Ovary (tissue), 9 donors: Measurements from ENCODE around the gene ANKDD1B. TPM values are rescaled to one million over a fixed set of nuclear protein-coding genes. Genes with fewer than 3 reads are reported as not detected.
A peak's percentile ranks its signal among the peaks of the same experiment; 100 is the strongest.
"Not testable (repeated sequence)": the region's sequence is repeated elsewhere in the genome, so short reads cannot be mapped to it uniquely, and the experiment has no call there.

Experiments used
- DNase-seq, 5 donors: peaks; one replicate each; pipeline ENCODE4 v3.0.0-alpha.2; 2019 to 2020
- H3K27ac ChIP-seq, 2 donors: fragments of 200-600 bp; one replicate each; pipeline versions ENCODE4 v1.5.1 to v1.8.0; 2019 to 2022
- H3K27me3 ChIP-seq: fragments of 200-600 bp; one replicate; pipeline ENCODE4 v1.8.0; 2022
- H3K36me3 ChIP-seq: fragments of 200-600 bp; sonication (generic); one replicate; pipeline ENCODE4 v1.5.1; 2019
- H3K4me1 ChIP-seq: one replicate; pipeline ENCODE4 v1.8.1; 2013; ENCODE audit warnings: mild to moderate bottlenecking, moderate library complexity; ENCODE audit not compliant: insufficient read depth
- H3K4me3 ChIP-seq: fragments of 200-600 bp; sonication (generic); one replicate; pipeline ENCODE4 v1.5.1; 2017
- H3K9me3 ChIP-seq, 2 donors: fragments of 200-600 bp in 1 of 2; sonication (generic) in 1 of 2; one replicate each; pipeline versions ENCODE4 v1.5.1 to v1.8.1; 2013 to 2019; ENCODE audit warnings: mild to moderate bottlenecking in 1 of 2, moderate library complexity in 1 of 2
- CTCF ChIP-seq, 3 donors: fragments of 450-650 bp in 2 of 3; fragments of 200-600 bp in 1 of 3; IDR thresholded peaks; one replicate each; pipeline versions ENCODE4 v1.5.1 to v1.8.0; 2016 to 2022; ENCODE audit warnings: antibody characterized with exemption in 3 of 3, mild to moderate bottlenecking in 1 of 3
- EP300 ChIP-seq: sonication (generic); formaldehyde crosslinking; IDR thresholded peaks from one replicate; pipeline ENCODE4 v1.6.1; 2017; ENCODE audit warnings: antibody characterized with exemption
- POLR2A ChIP-seq: fragments of 450-650 bp; IDR thresholded peaks from one replicate; pipeline ENCODE4 v1.6.1; 2017; ENCODE audit warnings: antibody characterized with exemption, mild to moderate bottlenecking, moderate library complexity
- WGBS, 3 donors: extraction: QIAGEN DNeasy Blood & Tissue Kit in 1 of 3; methylation state at CpG; one replicate each; pipeline versions ENCODE4 v1.1.5 to v1.1.7; 2013 to 2017; 5-methylcytosine and 5-hydroxymethylcytosine counted together
- intact Hi-C, 4 donors: fragments of 100-400 bp; cut with DNase I; formaldehyde crosslinking; loops; one replicate each; pipeline versions ENCODE4 v1.11.0 to v1.15.1; 2022 to 2023
- polyA plus RNA-seq, 2 donors: library from polyadenylated mRNA; stranded (reverse); fragments of 200-250 nt in 1 of 2; fragments of 350-450 nt in 1 of 2; fragmentation: Illumina TruSeq in 1 of 2; extraction: RNeasy Lipid Tissue Mini Kit (QIAGEN cat#74804) in 1 of 2; gene quantifications; one replicate each; pipeline ENCODE4 v1.2.3, GENCODE V29; 2013 to 2014
- total RNA-seq, 7 donors: library from RNA; depleted of rRNA in 2 of 7; stranded (reverse); fragments of >200 nt in 2 of 7; fragmentation: NEBNext Ultra II Directional in 3 of 7; extraction: Animal tissue kit (Norgen Biotek cat#: 25700) in 3 of 7; gene quantifications; one replicate each; pipeline versions ENCODE4 v1.1.0 to v1.2.4, GENCODE V29; 2016 to 2023
- donor health status: DM: no; HTN: no; CAD: no; lungs with moderate emphysema.
- donor health status: DM: no; HTN: no; CAD: no.
- donor health status: Bipolar disorder and iron deficiency.
- donor health status: DM: yes; HTN: yes; CAD: no.
- donor health status: DM: no; HTN: no; CAD: no.
- donor health status: DM: yes; HTN: yes; CAD: no.

The ANKDD1B gene
- total and polyA plus RNA-seq, 9 donors: 0.34 to 6.8 (median 0.79) TPM; not detected in 2

GRCh38 chr5:75608870-75609269 is 2.4 kb upstream of the ANKDD1B start:
- intact Hi-C loops: no loop called here
- Histone ChIP-seq H3K27ac (no peak overlapping the region), H3K27me3 (no peaks in the 10 kb centered on the region), H3K36me3 (no peaks in the 10 kb centered on the region), H3K9me3 (no peaks in the 10 kb centered on the region), H3K4me3 (no peak overlapping the region), H3K4me1 (no peaks in the 10 kb centered on the region)
- WGBS, 3 donors: 81 to 93% (median 88%) methylated on average over 1 of the region's 1 CpG
- TF ChIP-seq CTCF (IDR thresholded peaks at IDR 0.05): no peak
- no peak for TF ChIP-seq POLR2A
- no peak for TF ChIP-seq EP300
- no peak for DNase-seq

- 80 to 94% (median 86%) methylated on average over 5 of the region's 5 CpGs for WGBS, 3 donors
- DNase-seq: no peak
- TF ChIP-seq POLR2A: no peak
These were observed 1.1 kb upstream of the ANKDD1B start for GRCh38 chr5:75610201-75610600.

GRCh38 chr5:75610859-75611310 is 368 bp upstream of the ANKDD1B start:
- intact Hi-C loops, H3K27me3 ChIP-seq, H3K9me3 ChIP-seq, H3K4me1 ChIP-seq, DNase-seq, H3K27ac ChIP-seq, H3K36me3 ChIP-seq: not testable (repeated sequence)
- H3K4me3 ChIP-seq: peak overlapping the region; percentile 53
- 29 to 45% (median 38%) methylated on average over 11 of the region's 11 CpGs for WGBS, 3 donors

More at GRCh38 chr5:75610201-75610600, 1.1 kb upstream of the ANKDD1B start:
- Histone ChIP-seq H3K27me3 (no peaks in the 10 kb centered on the region), H3K4me3 (no peak overlapping the region), H3K27ac (no peak overlapping the region), H3K9me3 (no peaks in the 10 kb centered on the region), H3K4me1 (no peaks in the 10 kb centered on the region), H3K36me3 (no peaks in the 10 kb centered on the region)
- intact Hi-C loops: no loop called here

GRCh38 chr5:75612226-75612569 is 945 bp downstream of the ANKDD1B start:
- Histone ChIP-seq H3K27ac (no peak overlapping the region), H3K27me3 (no peaks in the 10 kb centered on the region), H3K9me3 (no peaks in the 10 kb centered on the region), H3K4me3 (peak overlapping the region; percentile 53), H3K36me3 (no peaks in the 10 kb centered on the region), H3K4me1 (peaks cover 1% of the 10 kb centered on the region)
- TF ChIP-seq POLR2A: no peak
- no peak for TF ChIP-seq EP300
- TF ChIP-seq CTCF (IDR thresholded peaks at IDR 0.05): no peak
- intact Hi-C loops: no loop called here
- DNase-seq: no peak
- WGBS, 3 donors: 8 to 11% (median 9%) methylated on average over 12 of the region's 12 CpGs

GRCh38 chr5:75612901-75613300 is 1.6 kb downstream of the ANKDD1B start:
- 95 to 99% (median 98%) methylated on average over 3 of the region's 3 CpGs for WGBS, 3 donors
- H3K27me3 ChIP-seq: no peaks in the 10 kb centered on the region
- TF ChIP-seq POLR2A (no peak), CTCF (IDR thresholded peaks at IDR 0.05) (no peak), EP300 (no peak)
- H3K9me3 ChIP-seq: no peaks in the 10 kb centered on the region
- DNase-seq: no peak
- peaks cover 6% of the 10 kb centered on the region for H3K4me1 ChIP-seq
- H3K4me3 ChIP-seq: no peak overlapping the region
- no peaks in the 10 kb centered on the region for H3K36me3 ChIP-seq
- intact Hi-C loops: no loop called here
- no peak overlapping the region for H3K27ac ChIP-seq

GRCh38 chr5:75614176-75614575 is 2.9 kb downstream of the ANKDD1B start:
- TF ChIP-seq POLR2A: no peak
- TF ChIP-seq EP300: no peak
- TF ChIP-seq CTCF (IDR thresholded peaks at IDR 0.05): no peak
- intact Hi-C loops: no loop called here
- Histone ChIP-seq H3K36me3 (no peaks in the 10 kb centered on the region), H3K27me3 (no peaks in the 10 kb centered on the region), H3K4me1 (peaks cover 7% of the 10 kb centered on the region), H3K9me3 (no peaks in the 10 kb centered on the region), H3K4me3 (no peak overlapping the region), H3K27ac (no peak overlapping the region)
- DNase-seq: no peak
- WGBS, 3 donors: 94 to 100% (median 100%) methylated on average over 1 of the region's 1 CpG
